ENCODE measurements around the gene ANKRD39.
"Not testable (repeated sequence)": the region's sequence is repeated elsewhere in the genome, so short reads cannot be mapped to it uniquely, and the experiment has no call there.

ANKRD39 gene

DNA sequence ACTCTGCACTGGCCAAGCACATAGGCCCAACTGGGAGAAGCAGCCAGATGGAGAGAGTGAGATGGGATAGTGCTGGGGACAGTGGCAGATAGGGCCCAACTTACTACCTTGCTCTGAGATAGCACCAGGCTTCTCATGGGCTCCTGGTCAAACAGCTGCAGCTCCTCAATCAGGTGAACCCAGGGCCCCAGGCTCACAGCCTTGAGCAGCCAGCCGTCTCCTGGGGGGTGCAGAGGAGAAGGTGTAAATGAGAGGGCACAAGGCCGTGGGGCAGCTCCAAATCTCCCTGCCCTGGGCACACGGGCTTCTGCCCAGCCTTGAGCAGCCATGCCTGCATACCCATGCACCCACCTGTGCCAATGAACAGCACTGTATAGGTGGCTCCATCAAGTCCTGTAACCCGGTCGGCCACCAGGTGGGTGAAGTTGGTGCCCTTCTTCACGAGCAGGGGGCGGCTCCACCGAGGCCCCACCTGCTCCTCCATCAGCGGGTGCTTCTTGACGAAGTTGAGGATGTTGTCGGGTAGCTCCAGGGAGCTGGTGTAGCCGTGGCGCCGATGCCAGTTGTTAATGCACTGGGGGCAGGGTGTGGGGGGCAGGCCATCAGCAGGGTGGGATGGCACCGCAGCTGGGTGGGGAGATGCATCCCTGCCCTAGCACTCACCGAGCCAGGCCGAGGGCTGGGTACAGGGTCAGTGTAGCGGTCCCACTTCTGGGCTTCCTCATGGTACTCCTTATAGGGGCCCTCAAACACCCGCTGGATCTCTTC is 5.9 kb upstream of the ANKRD39 start:
- no peaks in the 10 kb centered on the region for H3K27me3 Mint-ChIP-seq
- no peaks in the 10 kb centered on the region for H3K9me3 Mint-ChIP-seq
- no peak overlapping the region for H3K27ac Mint-ChIP-seq
- DNase-seq (no peak), ATAC-seq (replicated peaks) (no peak)
- no peak overlapping the region for H3K4me3 Mint-ChIP-seq
- H3K4me1 Mint-ChIP-seq (ENCODE audit: low read depth in 2 of 2): peaks cover 22 to 36% of the 10 kb centered on the region in 2 donors
- peaks cover 65% of the 10 kb centered on the region for H3K36me3 Mint-ChIP-seq (ENCODE audit: insufficient read depth)

GRCh38 chr2:96863056-96863455 is 5.2 kb upstream of the ANKRD39 start:
- H3K27ac Mint-ChIP-seq: peak overlapping the region in 1 of 2 donors; percentile 23
- H3K9me3 Mint-ChIP-seq; H3K27me3 Mint-ChIP-seq; DNase-seq; ATAC-seq (replicated peaks); H3K4me3 Mint-ChIP-seq: not testable (repeated sequence)
- peaks cover 25 to 39% of the 10 kb centered on the region in 2 donors for H3K4me1 Mint-ChIP-seq (ENCODE audit: low read depth in 2 of 2)
- H3K36me3 Mint-ChIP-seq (ENCODE audit: insufficient read depth): peaks cover 68% of the 10 kb centered on the region

- Mint-ChIP-seq H3K4me3 (no peak overlapping the region), H3K9me3 (no peaks in the 10 kb centered on the region), H3K4me1 (ENCODE audit: low read depth in 2 of 2) (peaks cover 28 to 39% of the 10 kb centered on the region in 2 donors), H3K36me3 (ENCODE audit: insufficient read depth) (peaks cover 65% of the 10 kb centered on the region), H3K27me3 (no peaks in the 10 kb centered on the region), H3K27ac (no peak overlapping the region)
- DNase-seq (no peak), ATAC-seq (replicated peaks) (no peak)
These were observed 3.3 kb upstream of the ANKRD39 start for GRCh38 chr2:96861074-96861473.

GRCh38 chr2:96860065-96861029 is 2.5 kb upstream of the ANKRD39 start:
- H3K4me1 Mint-ChIP-seq (ENCODE audit: low read depth in 2 of 2): peaks cover 28 to 38% of the 10 kb centered on the region in 2 donors
- ATAC-seq (replicated peaks) (no peak), DNase-seq (no peak)
- H3K9me3 Mint-ChIP-seq: no peaks in the 10 kb centered on the region
- no peaks in the 10 kb centered on the region for H3K27me3 Mint-ChIP-seq
- peak overlapping the region; percentile 24 to 61 for H3K27ac Mint-ChIP-seq
- H3K4me3 Mint-ChIP-seq: no peak overlapping the region
- peaks cover 58% of the 10 kb centered on the region for H3K36me3 Mint-ChIP-seq (ENCODE audit: insufficient read depth)

GRCh38 chr2:96859681-96860064 is 1.9 kb upstream of the ANKRD39 start:
- peaks cover 56% of the 10 kb centered on the region for H3K36me3 Mint-ChIP-seq (ENCODE audit: insufficient read depth)
- ATAC-seq (replicated peaks): no peak
- no peak for DNase-seq
- no peaks in the 10 kb centered on the region for H3K9me3 Mint-ChIP-seq
- peak overlapping the region; percentile 77 to 94 for H3K4me3 Mint-ChIP-seq
- peaks cover 35 to 40% of the 10 kb centered on the region in 2 donors for H3K4me1 Mint-ChIP-seq (ENCODE audit: low read depth in 2 of 2)
- H3K27me3 Mint-ChIP-seq: no peaks in the 10 kb centered on the region
- H3K27ac Mint-ChIP-seq: peak overlapping the region; percentile 24 to 61

DNA sequence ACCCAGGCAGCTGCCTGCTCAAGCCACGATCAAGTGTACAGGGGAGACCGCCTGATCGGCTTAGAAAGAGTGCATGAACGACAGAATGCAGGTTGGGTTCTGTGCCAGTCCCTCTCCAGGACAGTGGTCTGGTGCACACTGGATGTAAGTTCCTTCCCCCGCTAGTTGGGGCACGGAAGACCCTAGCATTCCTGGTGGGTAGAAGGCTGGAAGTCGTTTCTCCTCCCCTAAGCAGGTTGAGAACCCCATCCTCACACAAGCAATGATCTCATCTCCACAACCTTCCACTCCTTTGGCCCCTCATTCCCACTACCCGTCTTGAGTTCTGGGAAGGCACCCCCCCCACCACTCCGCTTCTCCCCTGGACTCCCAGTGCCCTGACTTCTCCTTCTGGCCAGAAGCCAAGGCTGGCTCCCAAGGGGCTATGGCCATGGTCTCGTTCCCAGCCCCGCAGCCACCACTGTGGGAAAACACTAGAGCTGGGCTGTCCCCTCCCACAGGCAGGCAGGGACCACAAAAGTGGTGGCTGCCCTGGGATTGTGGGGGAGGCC is 1.4 kb upstream of the ANKRD39 start:
- H3K9me3 Mint-ChIP-seq: no peaks in the 10 kb centered on the region
- no peak for ATAC-seq (replicated peaks)
- no peak for DNase-seq
- H3K27ac Mint-ChIP-seq: peak overlapping the region; percentile 24 to 38
- peak overlapping the region; percentile 77 to 94 for H3K4me3 Mint-ChIP-seq
- peaks cover 53% of the 10 kb centered on the region for H3K36me3 Mint-ChIP-seq (ENCODE audit: insufficient read depth)
- no peaks in the 10 kb centered on the region for H3K27me3 Mint-ChIP-seq
- peaks cover 35 to 41% of the 10 kb centered on the region in 2 donors for H3K4me1 Mint-ChIP-seq (ENCODE audit: low read depth in 2 of 2)

DNA sequence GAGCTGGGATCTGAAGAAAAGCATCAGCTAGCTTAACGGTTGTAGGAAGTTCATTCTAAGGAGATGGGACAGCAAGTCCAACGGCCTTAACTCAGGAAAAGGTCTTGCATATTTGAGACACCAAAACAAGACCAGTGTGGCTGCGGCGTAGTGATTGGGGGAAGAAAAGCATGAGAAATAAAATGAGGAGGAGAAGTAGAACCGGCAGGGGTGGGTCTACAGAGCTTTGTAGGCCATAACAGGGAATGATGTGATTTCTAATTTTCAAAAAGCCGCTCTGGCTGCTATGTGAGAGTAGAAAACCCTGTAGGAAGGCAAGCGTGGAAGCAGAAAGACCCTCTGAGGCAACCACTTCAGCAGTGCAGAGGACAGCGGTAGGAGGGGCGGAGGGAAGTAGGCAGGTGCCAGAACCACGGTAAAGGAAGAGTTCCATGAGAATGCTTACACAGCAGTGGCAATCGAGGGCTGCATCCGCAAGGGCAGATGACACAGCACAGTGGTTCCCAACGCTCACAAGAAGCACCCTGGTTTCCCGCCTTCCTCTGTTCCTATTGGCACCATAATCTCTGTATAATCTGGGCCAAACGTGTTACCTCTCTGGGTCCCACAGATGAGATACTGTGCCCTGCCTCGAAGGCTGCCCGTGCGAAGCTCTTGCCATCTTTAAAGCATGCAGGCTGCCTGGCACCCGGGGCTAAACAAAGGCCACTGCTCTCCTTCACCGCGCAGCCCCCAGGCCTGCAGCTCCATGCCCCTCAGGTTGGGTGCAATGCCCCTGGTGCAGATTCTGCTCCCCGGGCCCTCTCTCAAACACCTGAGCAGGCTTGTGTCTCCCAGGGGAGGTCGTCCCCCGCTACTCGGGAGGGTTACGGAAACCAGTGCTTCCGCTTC is 795 bp downstream of the ANKRD39 start:
- H3K9me3 Mint-ChIP-seq: no peaks in the 10 kb centered on the region
- no peak for ATAC-seq (replicated peaks)
- peaks cover 59% of the 10 kb centered on the region for H3K36me3 Mint-ChIP-seq (ENCODE audit: insufficient read depth)
- H3K4me3 Mint-ChIP-seq: peak overlapping the region; percentile 77 to 94
- no peaks in the 10 kb centered on the region for H3K27me3 Mint-ChIP-seq
- peak overlapping the region; percentile 24 to 42 for H3K27ac Mint-ChIP-seq
- DNase-seq: peak in 1 of 3 experiments; percentile 27
- peaks cover 35% of the 10 kb centered on the region in 2 donors for H3K4me1 Mint-ChIP-seq (ENCODE audit: low read depth in 2 of 2)

GRCh38 chr2:96853321-96853720 is 4.5 kb downstream of the ANKRD39 start:
- DNase-seq (no peak), ATAC-seq (replicated peaks) (no peak)
- Mint-ChIP-seq H3K27ac (no peak overlapping the region), H3K4me3 (no peak overlapping the region), H3K27me3 (no peaks in the 10 kb centered on the region), H3K9me3 (no peaks in the 10 kb centered on the region), H3K36me3 (ENCODE audit: insufficient read depth) (peaks cover 59% of the 10 kb centered on the region), H3K4me1 (ENCODE audit: low read depth in 2 of 2) (peaks cover 17 to 21% of the 10 kb centered on the region in 2 donors)

- Mint-ChIP-seq H3K36me3 (ENCODE audit: insufficient read depth) (peaks cover 60% of the 10 kb centered on the region), H3K27me3 (no peaks in the 10 kb centered on the region), H3K9me3 (no peaks in the 10 kb centered on the region), H3K4me3 (no peak overlapping the region), H3K27ac (no peak overlapping the region), H3K4me1 (ENCODE audit: low read depth in 2 of 2) (peaks cover 17 to 20% of the 10 kb centered on the region in 2 donors)
- DNase-seq (no peak), ATAC-seq (replicated peaks) (no peak)
These were observed 5.1 kb downstream of the ANKRD39 start for GRCh38 chr2:96852667-96853066.

- H3K27me3 Mint-ChIP-seq: no peaks in the 10 kb centered on the region
- no peak for ATAC-seq (replicated peaks)
- no peaks in the 10 kb centered on the region for H3K4me1 Mint-ChIP-seq (ENCODE audit: low read depth in 2 of 2)
- no peak overlapping the region for H3K27ac Mint-ChIP-seq
- H3K36me3 Mint-ChIP-seq (ENCODE audit: insufficient read depth): peaks cover 70% of the 10 kb centered on the region
- H3K4me3 Mint-ChIP-seq: no peak overlapping the region
- DNase-seq: no peak
- no peaks in the 10 kb centered on the region for H3K9me3 Mint-ChIP-seq
These were observed 9.6 kb downstream of the ANKRD39 start for GRCh38 chr2:96848264-96848663.

DNA sequence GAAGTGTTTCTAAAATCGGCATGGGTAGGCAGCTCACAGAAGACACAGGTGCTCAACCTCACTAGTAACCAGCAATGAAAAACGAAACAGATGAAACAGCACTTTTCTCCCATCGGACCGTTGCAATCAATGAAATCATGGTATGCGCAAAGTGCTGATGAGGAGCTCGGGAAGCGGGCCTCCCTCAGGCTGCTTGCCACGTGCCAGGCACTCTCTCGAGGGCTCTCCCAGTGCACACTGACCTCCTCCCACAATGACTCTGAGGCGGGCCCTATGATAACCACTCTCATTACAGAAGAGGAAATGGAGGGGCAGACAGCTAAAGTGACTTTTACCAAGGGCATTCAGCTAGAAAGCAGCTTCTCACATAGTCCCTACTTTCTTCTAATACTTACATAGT is 10.2 kb downstream of the ANKRD39 start:
- H3K27me3 Mint-ChIP-seq: no peaks in the 10 kb centered on the region
- no peak for ATAC-seq (replicated peaks)
- no peaks in the 10 kb centered on the region for H3K9me3 Mint-ChIP-seq
- DNase-seq: no peak
- H3K36me3 Mint-ChIP-seq (ENCODE audit: insufficient read depth): peaks cover 63% of the 10 kb centered on the region
- H3K27ac Mint-ChIP-seq: no peak overlapping the region
- no peak overlapping the region for H3K4me3 Mint-ChIP-seq
- H3K4me1 Mint-ChIP-seq (ENCODE audit: low read depth in 2 of 2): no peaks in the 10 kb centered on the region

DNA sequence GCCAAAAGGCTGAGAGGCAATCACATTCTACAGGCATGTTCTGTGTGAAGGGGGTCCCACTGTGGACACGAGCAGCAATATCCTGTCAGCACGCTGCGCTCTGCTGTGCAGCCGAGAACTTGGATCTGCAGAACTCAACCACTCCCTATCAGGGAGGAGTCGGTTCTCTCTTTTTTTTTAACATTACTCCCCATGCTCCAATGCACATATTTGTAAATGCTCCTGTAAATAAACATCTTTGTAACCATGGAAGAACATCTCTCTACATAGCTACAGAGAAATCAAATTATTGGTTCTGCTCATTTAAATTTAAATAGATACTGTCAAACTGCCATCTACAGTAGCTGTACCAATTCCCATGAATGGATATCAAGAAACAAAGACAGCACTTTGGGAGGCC is 11.0 kb downstream of the ANKRD39 start:
- Mint-ChIP-seq H3K9me3 (no peaks in the 10 kb centered on the region), H3K4me3 (no peak overlapping the region), H3K27me3 (no peaks in the 10 kb centered on the region), H3K27ac (no peak overlapping the region), H3K4me1 (ENCODE audit: low read depth in 2 of 2) (no peaks in the 10 kb centered on the region), H3K36me3 (ENCODE audit: insufficient read depth) (peaks cover 55% of the 10 kb centered on the region)
- ATAC-seq (replicated peaks): no peak
- DNase-seq: no peak

- no peaks in the 10 kb centered on the region for H3K9me3 Mint-ChIP-seq
- DNase-seq: no peak
- H3K4me3 Mint-ChIP-seq: no peak overlapping the region
- ATAC-seq (replicated peaks): no peak
- peaks cover 34% of the 10 kb centered on the region for H3K36me3 Mint-ChIP-seq (ENCODE audit: insufficient read depth)
- H3K27me3 Mint-ChIP-seq: no peaks in the 10 kb centered on the region
- peaks cover 3 to 14% of the 10 kb centered on the region in 2 donors for H3K4me1 Mint-ChIP-seq (ENCODE audit: low read depth in 2 of 2)
- H3K27ac Mint-ChIP-seq: peak overlapping the region in 1 of 2 donors; percentile 83
These were observed 13.4 kb downstream of the ANKRD39 start for GRCh38 chr2:96844405-96844808.
